PC-9 (cell line): Measurements from ENCODE around the gene SDK1. TPM values are rescaled to one million over a fixed set of nuclear protein-coding genes. Genes with fewer than 3 reads are reported as not detected.

Experiments used
- BruUV-seq: library from RNA; stranded (reverse); fragments of 400-500 nt; replicated peaks from 2 replicates; lab custom pipeline; 2021; lab: Mats Ljungman, UMichigan
- CTCF ChIA-PET: fragments of 300-600 bp; sonication (Branson Sonifier 250); formaldehyde crosslinking; loops from one replicate; lab custom pipeline; 2022; ENCODE audit warnings: antibody characterized with exemption; lab: Charles Lee
- POLR2A ChIA-PET: fragments of 300-600 bp; sonication (Branson Sonifier 250); formaldehyde crosslinking; loops from one replicate; lab custom pipeline; 2022; ENCODE audit warnings: antibody characterized with exemption; ENCODE audit not compliant: unreplicated experiment; lab: Charles Lee
- DNase-seq, 2 experiments: peaks; one replicate each; pipeline versions ENCODE4 v3.0.0 to v3.0.0-alpha.2; 2015 to 2022; ENCODE audit warnings: mixed read lengths in 1 of 2
- H2AFZ ChIP-seq: fragments of 200-600 bp; sonication (generic); 2 replicates; pipeline ENCODE4 v1.8.1; 2017; ENCODE audit warnings: antibody characterized with exemption
- H3F3A ChIP-seq: fragments of 200-600 bp; sonication (generic); 2 replicates; pipeline ENCODE4 v1.8.1; 2017; ENCODE audit warnings: antibody characterized with exemption, mild to moderate bottlenecking, low read depth; ENCODE audit not compliant: insufficient read depth
- H3K27ac ChIP-seq: fragments of 200-600 bp; sonication (generic); 2 replicates; pipeline ENCODE4 v1.6.1; 2016; ENCODE audit warnings: mixed run types
- H3K27me3 ChIP-seq: fragments of 200-600 bp; sonication (generic); 2 replicates; pipeline ENCODE4 v1.6.1; 2016; ENCODE audit warnings: low read depth, mixed run types; ENCODE audit not compliant: insufficient read depth
- H3K36me3 ChIP-seq: fragments of 200-600 bp; sonication (generic); 2 replicates; pipeline ENCODE4 v1.6.1; 2016; ENCODE audit warnings: low read depth, mixed run types
- H3K4me1 ChIP-seq: fragments of 200-600 bp; sonication (generic); replicated peaks from 2 replicates; pipeline ENCODE4 v1.6.1; 2016; ENCODE audit warnings: mixed run types; ENCODE audit not compliant: insufficient read depth
- H3K4me2 ChIP-seq: fragments of 200-600 bp; sonication (generic); 2 replicates; pipeline ENCODE4 v1.6.1; 2017; ENCODE audit warnings: mixed run types
- H3K4me3 ChIP-seq: fragments of 200-600 bp; sonication (generic); 2 replicates; pipeline ENCODE4 v1.6.1; 2016; ENCODE audit warnings: mixed run types
- H3K79me2 ChIP-seq: fragments of 200-600 bp; sonication (generic); 2 replicates; pipeline ENCODE4 v1.6.1; 2017; ENCODE audit warnings: low read depth, mixed run types
- H3K9me2 ChIP-seq: fragments of 200-600 bp; sonication (generic); 2 replicates; pipeline ENCODE4 v1.8.1; 2017; ENCODE audit warnings: mild to moderate bottlenecking; ENCODE audit not compliant: insufficient read depth
- H3K9me3 ChIP-seq: fragments of 200-600 bp; sonication (generic); 2 replicates; pipeline ENCODE4 v1.8.1; 2016; ENCODE audit warnings: low read depth; ENCODE audit not compliant: insufficient read depth
- H4K20me1 ChIP-seq: fragments of 200-600 bp; sonication (generic); 2 replicates; pipeline ENCODE4 v1.8.1; 2017; ENCODE audit not compliant: insufficient read depth
- CTCF ChIP-seq: fragments of 200-600 bp; sonication (generic); conservative IDR thresholded peaks from 2 replicates; pipeline ENCODE4 v1.6.1; 2017; ENCODE audit warnings: mixed run types, antibody characterized with exemption, mild to moderate bottlenecking, moderate library complexity
- EZH2 ChIP-seq: fragments of 200-600 bp; sonication (generic); IDR thresholded peaks from 2 replicates; pipeline ENCODE4 v1.8.0; 2017; ENCODE audit warnings: antibody characterized with exemption, low read depth
- intact Hi-C: fragments of 100-400 bp; cut with micrococcal nuclease; formaldehyde crosslinking; loops from one replicate; pipeline ENCODE4 v1.10.0; 2022; ENCODE audit not compliant: unreplicated experiment
- total RNA-seq: library from RNA; stranded (reverse); gene quantifications from 2 replicates; pipeline ENCODE4 v1.2.3, GENCODE V29; 2021

Gene SDK1
- total RNA-seq, 1 experiment from 2014 or later: not detected

GRCh38 chr7:3959364-3959763 lies 658.3 kb downstream of the SDK1 start:
- Histone ChIP-seq H3K9me3 (no peaks in the 10 kb centered on the region), H3K9me2 (no peaks in the 10 kb centered on the region), H3K79me2 (no peaks in the 10 kb centered on the region), H3K4me3 (no peak overlapping the region), H3K36me3 (no peaks in the 10 kb centered on the region), H3K4me1 (no peaks in the 10 kb centered on the region), H3K27me3 (peaks cover 80% of the 10 kb centered on the region), H2AFZ (no peak overlapping the region), H4K20me1 (no peaks in the 10 kb centered on the region), H3K27ac (no peak overlapping the region), H3K4me2 (no peak overlapping the region), H3F3A (no peaks in the 10 kb centered on the region)
- no TSS peak for BruUV-seq
- DNase-seq: no peak
- TF ChIP-seq EZH2 (no peak), CTCF (no peak)
- intact Hi-C loops: no loop called here
- POLR2A ChIA-PET: no interaction called here
- CTCF ChIA-PET: no interaction called here

- H3K36me3 ChIP-seq: no peaks in the 10 kb centered on the region
- no peaks in the 10 kb centered on the region for H3K4me1 ChIP-seq
- no peak overlapping the region for H2AFZ ChIP-seq
- no peak overlapping the region for H3K27ac ChIP-seq
- H3K27me3 ChIP-seq: peaks cover 81% of the 10 kb centered on the region
- no peak overlapping the region for H3K4me3 ChIP-seq
- TF ChIP-seq EZH2 (no peak), CTCF (no peak)
- intact Hi-C loops: no loop called here
- H3F3A ChIP-seq: no peaks in the 10 kb centered on the region
- H3K9me2 ChIP-seq: no peaks in the 10 kb centered on the region
- ChIA-PET CTCF (no interaction called here), POLR2A (no interaction called here)
- no peaks in the 10 kb centered on the region for H4K20me1 ChIP-seq
- no peaks in the 10 kb centered on the region for H3K9me3 ChIP-seq
- no peak overlapping the region for H3K4me2 ChIP-seq
- no peaks in the 10 kb centered on the region for H3K79me2 ChIP-seq
- DNase-seq: no peak
- BruUV-seq: no TSS peak
Measured at GRCh38 chr7:3960050-3960763, 659.2 kb downstream of the SDK1 start.

GRCh38 chr7:3960942-3961341 lies 659.9 kb downstream of the SDK1 start:
- Histone ChIP-seq H3K79me2 (no peaks in the 10 kb centered on the region), H3K36me3 (no peaks in the 10 kb centered on the region), H3K9me2 (no peaks in the 10 kb centered on the region), H3K4me1 (no peaks in the 10 kb centered on the region), H3F3A (no peaks in the 10 kb centered on the region), H2AFZ (no peak overlapping the region), H3K4me2 (no peak overlapping the region), H4K20me1 (no peaks in the 10 kb centered on the region), H3K27ac (no peak overlapping the region), H3K27me3 (peaks cover 81% of the 10 kb centered on the region), H3K9me3 (no peaks in the 10 kb centered on the region), H3K4me3 (no peak overlapping the region)
- CTCF ChIA-PET: no interaction called here
- POLR2A ChIA-PET: no interaction called here
- intact Hi-C loops: no loop called here
- TF ChIP-seq CTCF (no peak), EZH2 (no peak)
- no peak for DNase-seq
- BruUV-seq: no TSS peak
